HL-60 (cell line): Measurements from ENCODE around the gene TBC1D5.

Experiments used
- CTCF ChIP-seq: IDR thresholded peaks from one replicate; pipeline ENCODE4 v1.5.1; 2011; ENCODE audit warnings: low read length, control low read depth, inconsistent platforms; ENCODE audit not compliant: insufficient read depth
- GABPA ChIP-seq: IDR thresholded peaks from 2 replicates; pipeline ENCODE4 v1.6.1; 2012; ENCODE audit warnings: low read depth
- POLR2AphosphoS5 ChIP-seq: IDR thresholded peaks from 2 replicates; pipeline ENCODE4 v1.6.1; 2012; ENCODE audit warnings: low read depth
- TF ChIP-seq, protein P1 (sequence below): IDR thresholded peaks from 2 replicates; pipeline ENCODE4 v1.6.1; 2012; ENCODE audit warnings: low read depth; ENCODE audit not compliant: insufficient replicate concordance

DNA sequence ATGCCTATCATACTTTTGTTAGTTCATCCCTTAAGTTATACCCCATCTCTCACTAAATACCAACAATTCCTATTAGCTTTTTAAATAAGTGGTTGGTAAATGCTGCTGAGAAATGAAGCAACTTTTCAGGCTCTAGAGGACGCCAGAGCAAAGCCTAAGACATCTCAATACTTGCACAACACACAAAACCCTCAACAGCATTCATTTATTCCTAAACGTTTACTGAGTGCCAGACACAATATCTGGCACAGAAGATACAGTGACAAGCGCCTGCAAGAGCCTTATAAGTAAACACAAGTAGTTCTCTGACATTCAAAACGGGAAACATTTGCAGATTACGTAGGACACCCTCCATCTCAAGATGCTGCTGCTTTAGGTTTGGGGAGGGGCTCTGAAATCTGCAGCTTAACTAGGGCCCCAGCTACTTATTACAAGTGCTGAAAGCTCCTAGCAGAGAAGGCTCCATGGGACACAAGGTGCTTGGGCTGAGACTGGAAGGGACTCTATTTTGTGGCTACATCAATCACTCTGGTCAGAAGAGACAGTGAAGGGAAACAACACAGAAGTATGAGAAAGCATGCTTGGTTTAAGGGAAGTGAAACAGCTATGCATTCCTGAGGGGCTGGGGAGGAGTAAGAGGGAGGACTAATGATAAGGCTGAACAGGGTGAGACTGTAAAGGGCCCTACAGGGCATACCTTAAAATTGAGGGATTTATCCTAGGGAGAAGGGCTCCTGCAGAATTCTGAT lies 546.4 kb downstream of the TBC1D5 start:
- no peak for TF ChIP-seq CTCF
- no peak for TF ChIP-seq POLR2AphosphoS5
- TF ChIP-seq, protein P1, sequence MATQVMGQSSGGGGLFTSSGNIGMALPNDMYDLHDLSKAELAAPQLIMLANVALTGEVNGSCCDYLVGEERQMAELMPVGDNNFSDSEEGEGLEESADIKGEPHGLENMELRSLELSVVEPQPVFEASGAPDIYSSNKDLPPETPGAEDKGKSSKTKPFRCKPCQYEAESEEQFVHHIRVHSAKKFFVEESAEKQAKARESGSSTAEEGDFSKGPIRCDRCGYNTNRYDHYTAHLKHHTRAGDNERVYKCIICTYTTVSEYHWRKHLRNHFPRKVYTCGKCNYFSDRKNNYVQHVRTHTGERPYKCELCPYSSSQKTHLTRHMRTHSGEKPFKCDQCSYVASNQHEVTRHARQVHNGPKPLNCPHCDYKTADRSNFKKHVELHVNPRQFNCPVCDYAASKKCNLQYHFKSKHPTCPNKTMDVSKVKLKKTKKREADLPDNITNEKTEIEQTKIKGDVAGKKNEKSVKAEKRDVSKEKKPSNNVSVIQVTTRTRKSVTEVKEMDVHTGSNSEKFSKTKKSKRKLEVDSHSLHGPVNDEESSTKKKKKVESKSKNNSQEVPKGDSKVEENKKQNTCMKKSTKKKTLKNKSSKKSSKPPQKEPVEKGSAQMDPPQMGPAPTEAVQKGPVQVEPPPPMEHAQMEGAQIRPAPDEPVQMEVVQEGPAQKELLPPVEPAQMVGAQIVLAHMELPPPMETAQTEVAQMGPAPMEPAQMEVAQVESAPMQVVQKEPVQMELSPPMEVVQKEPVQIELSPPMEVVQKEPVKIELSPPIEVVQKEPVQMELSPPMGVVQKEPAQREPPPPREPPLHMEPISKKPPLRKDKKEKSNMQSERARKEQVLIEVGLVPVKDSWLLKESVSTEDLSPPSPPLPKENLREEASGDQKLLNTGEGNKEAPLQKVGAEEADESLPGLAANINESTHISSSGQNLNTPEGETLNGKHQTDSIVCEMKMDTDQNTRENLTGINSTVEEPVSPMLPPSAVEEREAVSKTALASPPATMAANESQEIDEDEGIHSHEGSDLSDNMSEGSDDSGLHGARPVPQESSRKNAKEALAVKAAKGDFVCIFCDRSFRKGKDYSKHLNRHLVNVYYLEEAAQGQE: no peak
- no peak for TF ChIP-seq GABPA
